OCI-LY1 (cell line): ENCODE data around the gene DLD.

Source experiments
- H2AFZ ChIP-seq: fragments of 200-600 bp; sonication (generic), shearing (Covaris generic); 2 replicates; pipeline ENCODE4 v1.6.0; 2014; ENCODE audit warnings: antibody characterized with exemption, mild to moderate bottlenecking, low read length
- H3F3A ChIP-seq: fragments of 200-600 bp; sonication (generic), shearing (Covaris generic); 2 replicates; pipeline ENCODE4 v1.6.0; 2014; ENCODE audit warnings: mild to moderate bottlenecking, antibody characterized with exemption, low read length, moderate library complexity; ENCODE audit not compliant: insufficient read depth
- H3K27ac ChIP-seq: fragments of 200-600 bp; sonication (generic); 2 replicates; pipeline ENCODE4 v1.5.1; 2014; ENCODE audit warnings: low read length, mixed run types, mild to moderate bottlenecking, low read depth; ENCODE audit not compliant: poor library complexity, severe bottlenecking
- H3K27me3 ChIP-seq: fragments of 200-600 bp; sonication (generic); 2 replicates; pipeline ENCODE4 v1.6.0; 2014; ENCODE audit warnings: antibody characterized with exemption, mild to moderate bottlenecking, low read length, moderate library complexity; ENCODE audit not compliant: insufficient read depth
- H3K36me3 ChIP-seq: fragments of 200-600 bp; sonication (generic); 2 replicates; pipeline ENCODE4 v1.6.1; 2014; ENCODE audit warnings: mild to moderate bottlenecking, antibody characterized with exemption, low read length, moderate library complexity, mixed read lengths; ENCODE audit not compliant: insufficient read depth
- H3K4me1 ChIP-seq: fragments of 200-600 bp; sonication (generic); 2 replicates; pipeline ENCODE4 v1.5.1; 2014; ENCODE audit warnings: mild to moderate bottlenecking, low read length, moderate library complexity; ENCODE audit not compliant: insufficient read depth, severe bottlenecking
- H3K4me2 ChIP-seq: fragments of 200-600 bp; sonication (generic), shearing (Covaris generic); 2 replicates; pipeline ENCODE4 v1.6.1; 2014; ENCODE audit warnings: low read length
- H3K4me3 ChIP-seq: fragments of 200-600 bp; sonication (generic); 2 replicates; pipeline ENCODE4 v1.5.1; 2014; ENCODE audit warnings: low read length, low read depth, mild to moderate bottlenecking, mixed read lengths; ENCODE audit not compliant: poor library complexity, severe bottlenecking
- H3K79me2 ChIP-seq: fragments of 200-600 bp; shearing (Covaris generic); 2 replicates; pipeline ENCODE4 v1.6.1; 2016; ENCODE audit warnings: mixed run types, low read length, mixed read lengths; ENCODE audit not compliant: insufficient read depth
- H3K9ac ChIP-seq: fragments of 200-600 bp; sonication (generic), shearing (Covaris generic); 2 replicates; pipeline ENCODE4 v1.6.1; 2014; ENCODE audit warnings: mild to moderate bottlenecking, low read length, mixed read lengths
- H3K9me2 ChIP-seq: fragments of 200-600 bp; sonication (generic), shearing (Covaris generic); 2 replicates; pipeline ENCODE4 v1.6.1; 2014; ENCODE audit warnings: low read depth, mild to moderate bottlenecking, low read length, mixed read lengths
- H3K9me3 ChIP-seq: fragments of 200-600 bp; shearing (Covaris generic); 2 replicates; pipeline ENCODE4 v1.6.1; 2014; ENCODE audit warnings: low read length, mixed read lengths
- H4K20me1 ChIP-seq: fragments of 200-600 bp; sonication (generic), shearing (Covaris generic); 2 replicates; pipeline ENCODE4 v1.6.0; 2016; ENCODE audit warnings: mild to moderate bottlenecking, low read length; ENCODE audit not compliant: insufficient read depth
- CTCF ChIP-seq: fragments of 200-600 bp; sonication (generic), shearing (Covaris generic); IDR thresholded peaks from 2 replicates; pipeline ENCODE4 v1.5.1; 2017; ENCODE audit warnings: mild to moderate bottlenecking, antibody characterized with exemption, low read length, moderate library complexity, mixed read lengths
- EZH2 ChIP-seq: fragments of 200-600 bp; sonication (generic), shearing (Covaris generic); IDR thresholded peaks from 2 replicates; pipeline ENCODE4 v1.8.0; 2017; ENCODE audit warnings: borderline replicate concordance, mixed run types, mild to moderate bottlenecking, antibody characterized with exemption, low read length, moderate library complexity, mixed read lengths

DLD gene

DNA sequence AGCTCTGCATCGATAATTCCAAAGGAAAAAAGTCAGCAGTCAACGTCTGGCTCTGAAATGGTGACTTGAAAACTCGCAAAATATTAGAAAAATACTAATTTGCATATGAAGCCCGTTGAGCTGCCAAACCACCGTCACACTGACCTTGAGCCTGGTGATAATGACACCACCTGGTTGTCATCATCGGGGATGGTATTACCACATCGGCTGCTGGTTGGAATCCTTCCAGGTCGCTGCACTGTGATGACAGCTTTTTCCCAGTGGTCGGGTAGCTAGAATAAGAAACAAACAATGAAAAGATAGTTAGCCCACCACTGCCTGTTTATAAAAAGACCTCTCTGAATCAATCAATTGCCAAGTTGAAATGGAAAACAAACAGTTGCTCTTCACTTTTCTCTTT, 70.4 kb downstream of the DLD start:
- no peaks in the 10 kb centered on the region for H3K4me1 ChIP-seq
- no peaks in the 10 kb centered on the region for H3K36me3 ChIP-seq
- no peaks in the 10 kb centered on the region; the same call in 1 of the 2 replicates for H3K27me3 ChIP-seq
- no peak overlapping the region for H3K4me3 ChIP-seq
- no peak overlapping the region for H2AFZ ChIP-seq
- no peaks in the 10 kb centered on the region for H3F3A ChIP-seq
- H3K27ac ChIP-seq = no peak overlapping the region
- no peaks in the 10 kb centered on the region for H3K9me2 ChIP-seq
- H3K9ac ChIP-seq = no peak overlapping the region
- TF ChIP-seq CTCF (no peak), EZH2 (no peak)
- no peak overlapping the region for H3K4me2 ChIP-seq
- no peaks in the 10 kb centered on the region for H4K20me1 ChIP-seq
- H3K9me3 ChIP-seq = no peaks in the 10 kb centered on the region
- H3K79me2 ChIP-seq = no peaks in the 10 kb centered on the region

DNA sequence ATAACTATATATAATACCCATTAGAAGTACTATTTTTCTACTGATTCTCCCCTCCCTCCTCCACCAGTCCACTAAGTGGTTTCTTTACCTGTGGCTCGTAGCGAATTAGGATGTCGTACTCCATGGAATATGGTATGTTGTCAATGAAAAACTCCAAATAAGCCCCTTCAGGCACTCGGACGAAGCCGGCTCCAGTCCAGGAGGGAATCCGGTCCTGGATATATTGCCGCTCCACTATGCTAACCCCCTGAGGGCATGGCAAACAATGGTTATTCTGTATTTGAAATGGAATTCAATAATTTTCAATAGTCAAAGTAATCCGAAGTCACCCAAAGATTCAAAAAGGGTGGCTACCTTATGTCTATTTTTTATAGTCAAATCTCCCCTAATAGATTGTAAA, 71.8 kb downstream of the DLD start:
- Histone ChIP-seq H3K4me2 (no peak overlapping the region), H4K20me1 (no peaks in the 10 kb centered on the region), H2AFZ (no peak overlapping the region), H3K4me3 (no peak overlapping the region), H3K79me2 (no peaks in the 10 kb centered on the region), H3K27ac (no peak overlapping the region), H3K27me3 (no peaks in the 10 kb centered on the region), H3K9ac (no peak overlapping the region), H3F3A (no peaks in the 10 kb centered on the region), H3K9me3 (no peaks in the 10 kb centered on the region), H3K36me3 (no peaks in the 10 kb centered on the region), H3K4me1 (no peaks in the 10 kb centered on the region), H3K9me2 (no peaks in the 10 kb centered on the region)
- TF ChIP-seq CTCF (no peak), EZH2 (no peak)

- H3K9me3 ChIP-seq = no peaks in the 10 kb centered on the region
- H3K4me1 ChIP-seq = no peaks in the 10 kb centered on the region
- H3F3A ChIP-seq = no peaks in the 10 kb centered on the region
- no peaks in the 10 kb centered on the region for H3K36me3 ChIP-seq
- no peak overlapping the region for H3K4me2 ChIP-seq
- H3K9me2 ChIP-seq = no peaks in the 10 kb centered on the region
- no peak overlapping the region for H3K9ac ChIP-seq
- H4K20me1 ChIP-seq = no peaks in the 10 kb centered on the region
- no peaks in the 10 kb centered on the region for H3K27me3 ChIP-seq
- no peak overlapping the region for H2AFZ ChIP-seq
- no peak overlapping the region for H3K27ac ChIP-seq
- H3K4me3 ChIP-seq = no peak overlapping the region
- H3K79me2 ChIP-seq = no peaks in the 10 kb centered on the region
- TF ChIP-seq EZH2 = no peak
- TF ChIP-seq CTCF = no peak
Measured at GRCh38 chr7:107964510-107964909, 73.5 kb downstream of the DLD start.
